ENCODE measurements around the gene PYY.
"Not testable (repeated sequence)": the region's sequence is repeated elsewhere in the genome, so short reads cannot be mapped to it uniquely, and the experiment has no call there.

PYY gene

GRCh38 chr17:43953746-43954145, at the start of gene PYY:
Gene PYY (minus strand): TSS chr17:43953940. CDS start chr17:43953483, 457 bp downstream.
- DNase-seq (ENCODE audit: low spot score) = no peak

- DNase-seq (ENCODE audit: low spot score) = no peak
These were observed 48.6 kb upstream of the PYY start for GRCh38 chr17:44002141-44002848.

GRCh38 chr17:44001461-44001920, 47.8 kb upstream of the PYY start:
- no peak for DNase-seq (ENCODE audit: low spot score)

- no peak for DNase-seq (ENCODE audit: low spot score)
These were observed 47.2 kb upstream of the PYY start for GRCh38 chr17:44000871-44001460.

- DNase-seq (ENCODE audit: low spot score) = peak; percentile 41
These were observed 46.6 kb upstream of the PYY start for GRCh38 chr17:44000141-44000860.

- no peak for DNase-seq (ENCODE audit: low spot score)
These were observed 45.3 kb upstream of the PYY start for GRCh38 chr17:43999024-43999423.

DNA sequence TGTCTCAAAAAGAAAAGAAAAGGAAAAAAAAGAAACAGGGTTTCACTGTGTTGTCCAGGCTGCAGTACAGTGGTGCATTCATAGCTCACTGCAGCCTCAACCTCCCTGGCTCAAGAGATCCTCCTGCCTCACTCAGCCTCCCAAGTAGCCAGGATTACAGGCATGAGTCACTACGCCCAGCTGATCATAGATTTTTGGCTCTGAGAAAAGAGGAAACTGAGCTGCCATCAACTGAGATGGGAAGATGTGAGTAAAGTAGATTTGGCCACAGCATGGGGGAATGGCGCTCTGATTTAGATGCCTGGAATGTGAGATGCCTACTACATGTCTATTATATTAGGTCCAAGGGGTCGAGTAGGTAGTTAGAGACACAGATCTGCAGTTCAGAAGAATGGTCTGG, 44.8 kb upstream of the PYY start:
- no peak for DNase-seq (ENCODE audit: low spot score)

DNA sequence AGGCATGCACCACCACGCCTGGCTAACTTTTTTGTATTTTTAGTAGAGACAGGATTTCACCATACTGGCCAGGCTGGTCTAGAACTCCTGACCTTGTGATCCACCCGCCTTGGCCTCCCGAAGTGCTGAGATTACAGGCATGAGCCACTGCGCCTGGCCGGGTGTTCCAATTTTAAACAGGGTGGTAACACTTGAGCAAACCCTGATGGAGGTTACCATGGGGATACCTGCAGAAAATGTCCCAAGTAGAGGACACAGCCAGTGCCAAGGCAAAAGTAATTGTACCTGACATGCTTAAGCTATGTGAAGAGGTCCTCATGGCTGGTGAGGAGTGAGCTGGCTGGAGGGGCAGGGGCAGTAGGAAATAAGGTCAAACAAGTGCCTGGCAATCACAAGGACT, 43.4 kb upstream of the PYY start:
- not testable (repeated sequence) for DNase-seq (ENCODE audit: low spot score)

- no peak for DNase-seq (ENCODE audit: low spot score)
These were observed 41.4 kb upstream of the PYY start for GRCh38 chr17:43995150-43995471.

GRCh38 chr17:43994272-43995149, 40.8 kb upstream of the PYY start:
- peak; percentile 19 for DNase-seq (ENCODE audit: low spot score)

DNA sequence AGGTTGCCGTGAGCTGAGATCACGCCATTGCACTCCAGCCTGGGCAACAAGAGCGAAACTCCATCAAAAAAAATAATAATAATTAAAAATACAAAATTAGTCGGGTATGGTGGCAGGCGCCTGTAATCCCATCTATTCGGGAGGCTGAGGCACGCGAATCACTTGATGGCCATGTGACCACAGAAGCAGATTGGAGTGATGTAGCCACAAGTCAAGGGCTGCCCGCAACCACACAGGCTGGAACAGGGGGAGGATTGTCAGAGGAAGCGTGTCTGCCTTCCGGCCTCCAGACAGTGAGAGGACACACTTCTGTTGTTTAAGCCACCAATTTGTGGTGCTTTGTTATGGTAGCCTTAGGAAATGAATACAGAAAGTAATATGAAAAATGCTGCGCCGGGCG, 38.9 kb upstream of the PYY start:
- DNase-seq (ENCODE audit: low spot score) = no peak

DNA sequence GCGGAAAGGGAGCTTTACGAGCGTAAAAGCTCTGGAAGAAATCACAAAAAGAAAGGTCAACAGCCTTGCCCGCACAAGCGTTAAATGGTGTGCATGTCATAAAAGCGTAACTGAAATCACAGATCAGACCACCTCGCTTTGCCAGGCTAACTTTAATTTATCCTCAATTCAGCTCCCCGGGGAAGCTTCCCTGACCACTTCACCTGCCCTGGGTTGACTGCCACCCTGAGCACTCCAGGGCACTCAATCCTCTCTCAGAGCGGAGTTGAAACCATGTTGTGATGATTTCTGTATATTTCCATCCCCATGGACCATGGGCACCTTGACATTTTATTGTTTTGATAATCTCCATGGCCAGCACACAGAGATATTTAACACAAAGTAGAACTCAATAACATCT, 34.6 kb upstream of the PYY start:
- DNase-seq (ENCODE audit: low spot score) = no peak

DNA sequence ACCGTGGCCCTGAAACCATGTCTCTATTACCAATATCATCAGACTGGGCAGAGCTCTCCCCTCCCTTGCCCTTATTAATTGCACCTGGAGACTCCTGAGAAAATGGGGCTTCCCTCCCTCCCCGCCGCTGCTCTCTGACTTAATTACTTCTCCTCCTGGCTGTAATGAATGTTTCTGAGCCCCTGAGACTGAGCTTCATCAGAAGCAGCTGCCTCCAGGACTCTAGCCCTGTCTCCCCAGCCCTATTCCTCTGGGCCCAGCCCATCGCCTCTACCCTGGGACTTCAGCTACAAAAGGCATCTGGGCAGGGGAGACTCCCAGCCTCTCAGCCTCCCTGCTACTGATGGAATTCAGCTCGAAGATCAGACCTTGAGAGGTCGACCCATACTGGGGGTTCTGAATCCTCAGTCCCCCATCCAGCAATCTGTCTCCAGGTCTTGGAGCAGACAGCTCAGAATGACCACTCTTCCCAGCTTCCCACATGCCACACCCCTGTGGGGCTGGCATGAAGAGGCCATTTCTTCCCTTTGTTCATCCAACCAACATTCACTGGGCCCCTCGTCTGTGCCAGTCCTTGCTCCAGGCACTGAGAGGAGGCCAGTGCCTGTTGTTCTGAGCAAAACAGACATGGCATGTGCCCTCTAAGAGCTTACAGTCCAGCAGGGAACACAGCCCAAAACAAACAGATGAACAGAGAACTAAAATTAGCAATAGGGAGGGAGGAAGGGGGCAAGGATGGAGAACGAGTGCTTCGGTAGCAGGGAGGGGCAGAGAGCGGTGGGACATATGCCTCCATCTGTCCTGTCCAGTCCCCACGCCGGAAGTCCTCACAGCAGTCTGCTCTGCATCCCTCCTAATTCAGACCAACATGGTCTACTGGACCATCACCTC, 33.6 kb upstream of the PYY start:
- no peak for DNase-seq (ENCODE audit: low spot score)

DNA sequence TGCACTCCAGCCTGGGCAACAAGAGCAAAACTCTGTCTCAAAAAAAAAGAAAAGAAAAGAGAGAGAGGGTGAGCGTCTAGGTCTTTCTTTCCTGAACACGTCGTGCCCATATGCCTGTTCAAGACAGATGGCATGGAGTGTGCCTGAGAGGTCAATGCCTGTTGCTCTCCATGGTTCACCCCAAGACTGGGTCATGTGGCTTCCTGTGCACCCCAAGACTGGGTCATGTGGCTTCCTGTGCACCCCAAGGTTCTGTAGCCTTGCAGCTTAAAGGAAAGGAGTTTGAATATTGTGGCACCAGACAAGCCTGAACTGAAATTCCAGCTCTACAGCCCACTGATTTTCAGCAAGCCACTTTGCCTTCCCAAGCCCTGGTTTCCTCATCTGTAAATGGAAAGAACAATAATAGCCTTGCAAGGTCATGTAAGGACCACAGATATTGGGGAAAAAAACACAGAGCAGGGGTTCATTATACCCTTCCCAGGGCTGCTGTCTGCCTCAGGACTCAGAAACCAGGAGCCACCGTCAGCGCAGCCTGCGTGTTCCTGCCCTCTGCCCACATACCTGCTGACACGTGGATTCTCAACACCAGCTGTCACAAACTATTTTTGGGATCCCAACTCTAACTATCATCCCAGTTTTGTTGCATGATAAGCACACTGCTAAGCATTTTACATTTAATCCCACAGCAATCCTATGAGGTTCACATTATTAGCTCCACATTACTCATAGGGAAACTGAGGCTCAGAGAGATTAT, 32.7 kb upstream of the PYY start:
- no peak for DNase-seq (ENCODE audit: low spot score)

DNA sequence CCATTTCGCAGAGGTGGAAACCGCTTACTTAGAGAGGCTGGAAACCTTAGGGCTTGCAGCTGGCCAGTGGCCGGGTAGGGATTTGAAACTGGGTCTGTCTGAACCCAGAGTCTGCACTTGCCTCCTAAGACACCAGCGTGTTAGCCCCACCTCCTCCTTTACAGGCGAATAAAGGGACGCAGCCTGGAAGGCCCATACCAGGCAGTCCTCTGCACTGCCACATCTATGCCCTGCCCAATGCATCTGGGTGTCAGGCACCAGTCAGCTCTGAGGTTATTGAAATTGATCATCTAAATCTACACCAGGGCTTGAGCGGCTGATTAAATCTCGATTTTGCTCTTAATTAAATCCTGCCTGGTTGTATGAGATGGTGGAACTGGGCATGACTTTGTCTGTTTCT, 30.8 kb upstream of the PYY start:
- DNase-seq (ENCODE audit: low spot score) = no peak

GRCh38 chr17:43983515-43984411, 30.0 kb upstream of the PYY start:
- no peak for DNase-seq (ENCODE audit: low spot score)

DNA sequence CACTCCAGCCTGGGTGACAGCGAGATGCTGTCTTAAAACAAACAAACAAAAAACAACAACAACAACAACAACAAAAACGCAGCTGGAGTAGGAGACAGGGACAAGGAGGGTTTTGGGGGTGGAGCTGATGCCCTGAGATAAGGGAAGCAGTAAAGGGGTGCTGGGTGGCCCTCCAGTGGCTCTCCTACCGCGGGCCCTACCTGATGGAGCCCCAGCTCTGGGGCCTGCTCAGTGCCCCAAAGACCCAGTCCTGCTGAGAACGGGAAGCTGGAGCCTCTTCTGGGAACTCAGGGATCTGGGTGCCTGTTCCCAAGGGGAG, 29.4 kb upstream of the PYY start:
- no peak for DNase-seq (ENCODE audit: low spot score)

DNA sequence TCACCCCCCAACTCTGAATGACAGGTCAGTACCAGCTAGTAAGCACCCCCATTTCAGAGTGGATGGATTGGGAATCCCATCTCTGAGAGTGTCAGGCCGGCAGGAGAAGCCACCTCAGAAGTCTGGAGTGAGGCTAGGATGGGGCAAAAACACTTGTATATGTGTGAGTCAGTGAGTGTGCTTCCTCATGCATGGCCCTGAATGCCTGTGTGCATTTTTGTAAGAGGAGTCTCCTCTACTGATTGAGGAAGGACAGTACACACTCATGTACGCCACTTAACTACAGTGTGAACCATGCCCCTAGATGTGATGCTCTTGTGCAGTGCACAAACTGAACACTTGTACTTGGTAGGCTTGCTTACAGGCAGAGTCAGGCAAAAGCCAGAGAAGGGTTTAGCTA, 28.4 kb upstream of the PYY start:
- DNase-seq (ENCODE audit: low spot score) = no peak

- DNase-seq (ENCODE audit: low spot score) = no peak
These were observed 25.9 kb upstream of the PYY start for GRCh38 chr17:43979671-43980070.

DNA sequence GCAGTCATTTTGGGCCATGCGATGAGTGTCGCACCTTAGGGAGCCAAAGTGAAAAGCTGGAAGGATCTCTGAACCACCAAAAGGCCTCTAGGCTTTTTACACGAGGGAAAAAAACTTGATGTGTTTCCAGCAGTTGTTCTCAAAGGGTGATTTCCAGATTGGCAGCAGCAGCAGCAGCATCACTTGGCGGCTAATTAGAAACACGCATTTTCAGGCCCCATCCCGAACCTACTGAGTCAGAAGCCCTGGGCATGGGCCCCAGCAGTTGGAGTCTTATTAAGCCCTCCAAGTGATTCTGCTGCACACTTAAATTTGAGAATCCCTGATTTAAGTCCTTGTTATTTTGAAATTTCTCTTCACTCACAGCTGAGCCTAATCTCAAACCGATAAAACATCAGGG, 25.3 kb upstream of the PYY start:
- DNase-seq (ENCODE audit: low spot score) = no peak

Measured in hematopoietic multipotent progenitor cell treated with erythropoietin and hydrocortisone succinate and interleukin-3 and kit ligand, for 17 days (in vitro differentiated cells).